Omental fat pad (tissue), 4 donors: ENCODE data around the gene LIM2. TPM values are rescaled to one million over a fixed set of nuclear protein-coding genes. Genes with fewer than 3 reads are reported as not detected.
"Not testable (repeated sequence)": the region's sequence is repeated elsewhere in the genome, so short reads cannot be mapped to it uniquely, and the experiment has no call there.

Experiments
- ATAC-seq: fragments of 150-250 bp; one replicate; pipeline ENCODE4 v1.9.1; 2016; ENCODE audit warnings: mild to moderate bottlenecking, moderate library complexity; ENCODE audit not compliant: low FRiP score
- DNase-seq: peaks from one replicate; pipeline ENCODE4 v3.0.0-alpha.2; 2019; ENCODE audit warnings: low spot score
- total RNA-seq, 4 donors: library from RNA; depleted of rRNA; stranded (reverse); fragments of >200 nt; gene quantifications; one replicate each; pipeline ENCODE4 v1.1.0, GENCODE V29; 2016
- TF ChIP-seq, protein P1 (sequence below), 3 donors: fragments of 450-650 bp; IDR thresholded peaks; one replicate each; pipeline ENCODE4 v1.5.1; 2016 to 2017; ENCODE audit warnings: antibody characterized with exemption in 3 of 3, mild to moderate bottlenecking in 3 of 3, moderate library complexity in 2 of 3

LIM2 gene
- total RNA-seq, 4 donors from 2014 or later: not detected

DNA sequence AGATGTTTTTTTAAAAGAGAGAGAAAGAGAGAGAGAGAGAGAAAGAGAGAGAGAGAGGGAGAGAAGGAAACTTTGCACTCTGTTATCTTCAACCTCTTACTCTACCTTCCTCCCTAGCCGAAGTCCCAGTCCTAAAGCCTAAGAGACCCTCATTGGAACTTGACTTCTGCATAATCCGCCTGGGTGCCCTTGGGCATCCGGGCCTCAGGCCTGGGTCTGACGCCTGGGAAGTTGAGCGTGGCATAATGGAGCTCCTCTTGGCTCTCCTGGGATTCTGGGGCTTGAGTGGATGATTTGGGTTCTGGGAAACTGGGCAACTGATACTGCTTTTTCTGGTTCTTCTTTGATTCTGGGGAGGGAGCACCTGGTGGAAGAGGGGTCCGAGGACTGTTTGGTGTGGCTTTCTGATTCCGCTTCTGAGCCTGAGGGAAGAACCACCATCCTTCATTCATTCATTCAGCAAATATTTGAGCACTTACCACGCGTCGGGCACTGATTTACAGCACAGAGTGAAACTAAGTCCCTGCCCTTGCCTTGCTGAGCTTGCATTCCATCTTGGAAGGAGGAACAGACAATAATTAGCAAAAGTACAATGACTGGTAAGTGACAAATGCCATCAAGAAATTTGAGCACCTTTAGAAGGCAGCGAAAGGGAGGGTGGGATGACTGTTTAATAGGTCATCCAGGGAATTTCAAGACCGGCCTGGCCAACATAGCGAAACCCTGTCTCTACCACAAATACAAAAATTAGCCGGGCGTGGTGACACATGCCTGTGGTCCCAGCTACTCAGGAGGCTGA, 23.4 kb upstream of the LIM2 start:
- DNase-seq (no peak), ATAC-seq (no peak)
- TF ChIP-seq, protein P1, sequence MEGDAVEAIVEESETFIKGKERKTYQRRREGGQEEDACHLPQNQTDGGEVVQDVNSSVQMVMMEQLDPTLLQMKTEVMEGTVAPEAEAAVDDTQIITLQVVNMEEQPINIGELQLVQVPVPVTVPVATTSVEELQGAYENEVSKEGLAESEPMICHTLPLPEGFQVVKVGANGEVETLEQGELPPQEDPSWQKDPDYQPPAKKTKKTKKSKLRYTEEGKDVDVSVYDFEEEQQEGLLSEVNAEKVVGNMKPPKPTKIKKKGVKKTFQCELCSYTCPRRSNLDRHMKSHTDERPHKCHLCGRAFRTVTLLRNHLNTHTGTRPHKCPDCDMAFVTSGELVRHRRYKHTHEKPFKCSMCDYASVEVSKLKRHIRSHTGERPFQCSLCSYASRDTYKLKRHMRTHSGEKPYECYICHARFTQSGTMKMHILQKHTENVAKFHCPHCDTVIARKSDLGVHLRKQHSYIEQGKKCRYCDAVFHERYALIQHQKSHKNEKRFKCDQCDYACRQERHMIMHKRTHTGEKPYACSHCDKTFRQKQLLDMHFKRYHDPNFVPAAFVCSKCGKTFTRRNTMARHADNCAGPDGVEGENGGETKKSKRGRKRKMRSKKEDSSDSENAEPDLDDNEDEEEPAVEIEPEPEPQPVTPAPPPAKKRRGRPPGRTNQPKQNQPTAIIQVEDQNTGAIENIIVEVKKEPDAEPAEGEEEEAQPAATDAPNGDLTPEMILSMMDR (IDR thresholded peaks at IDR 0.05): no peak

GRCh38 chr19:51407511-51408131, 19.8 kb upstream of the LIM2 start:
- ATAC-seq: no peak
- TF ChIP-seq, protein P1 (IDR thresholded peaks at IDR 0.05): no peak
- DNase-seq: no peak

DNA sequence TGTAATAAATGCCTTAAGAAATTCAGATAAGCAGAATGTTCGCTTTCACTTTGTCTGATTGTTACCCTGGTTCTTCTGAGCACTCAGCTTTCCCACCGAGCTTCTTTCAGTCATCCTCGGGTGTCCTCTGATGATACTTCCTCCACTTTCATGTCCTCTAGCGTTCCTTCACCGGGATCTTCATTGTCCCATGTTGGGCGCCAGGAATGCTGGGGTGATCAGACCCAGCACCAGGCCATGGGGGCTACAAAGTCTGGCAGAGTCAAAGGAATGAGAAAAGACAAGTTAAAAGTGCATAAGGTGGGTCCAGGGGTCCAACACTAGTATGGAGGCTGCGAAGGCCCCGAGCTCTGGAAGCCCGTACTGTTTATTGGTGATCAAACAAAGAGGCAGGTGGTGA, 14.3 kb upstream of the LIM2 start:
- TF ChIP-seq, protein P1 (IDR thresholded peaks at IDR 0.05): no peak
- DNase-seq (no peak), ATAC-seq (no peak)

DNA sequence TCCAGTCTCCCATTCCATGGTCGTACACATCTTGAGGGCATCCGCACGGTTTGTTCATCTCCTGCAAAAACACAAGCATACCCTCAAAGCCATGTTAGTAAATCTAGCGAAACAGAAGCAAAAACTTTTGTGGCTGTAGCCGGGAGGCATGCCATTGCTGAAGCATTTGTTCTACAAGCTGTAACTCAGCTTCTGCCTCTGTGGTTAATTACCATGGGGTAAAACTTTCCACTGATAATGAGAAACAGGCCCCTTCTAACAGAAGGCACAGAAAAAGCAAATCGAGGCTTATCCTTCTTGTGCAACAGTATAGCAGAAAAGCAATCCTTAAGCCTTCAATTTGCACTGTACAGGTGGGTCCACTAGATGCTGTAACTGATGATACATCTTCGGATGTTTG, 12.2 kb upstream of the LIM2 start:
- not testable (repeated sequence) for ATAC-seq, DNase-seq

GRCh38 chr19:51399231-51399630, 11.5 kb upstream of the LIM2 start:
- TF ChIP-seq, protein P1 (IDR thresholded peaks at IDR 0.05): no peak
- DNase-seq (no peak), ATAC-seq (no peak)

DNA sequence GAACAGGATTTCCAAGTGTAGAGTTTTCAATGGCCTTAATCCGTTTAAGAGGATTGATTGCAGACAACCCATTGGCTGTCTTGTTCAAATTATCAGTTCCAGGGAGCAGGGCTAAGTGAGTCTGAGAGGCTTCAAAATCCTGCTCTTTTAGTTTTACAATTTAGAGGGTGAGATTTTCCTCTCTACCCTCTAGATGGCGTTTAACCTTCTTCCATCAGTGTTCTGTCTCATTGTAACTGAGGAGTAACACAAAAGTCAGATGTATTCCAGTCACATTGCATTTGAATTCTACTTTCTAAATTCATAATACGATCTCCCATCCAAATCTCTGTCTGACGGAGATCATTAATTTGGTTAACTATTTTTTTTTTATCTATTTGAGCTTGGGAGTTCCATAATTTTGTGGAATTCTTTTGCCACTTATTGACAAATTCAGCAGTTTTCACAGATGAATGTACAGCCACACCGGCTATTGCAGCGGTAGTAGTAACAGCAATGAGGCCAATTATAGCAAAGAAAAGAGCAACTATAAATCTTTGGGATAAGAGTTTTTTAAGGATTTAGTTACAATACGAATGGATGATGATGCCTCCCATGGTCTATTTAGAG, 10.4 kb upstream of the LIM2 start:
- DNase-seq: no peak
- TF ChIP-seq, protein P1 (IDR thresholded peaks at IDR 0.05): no peak
- no peak for ATAC-seq

- ATAC-seq, DNase-seq: not testable (repeated sequence)
Observed at GRCh38 chr19:51397453-51397852, 9.7 kb upstream of the LIM2 start.

DNA sequence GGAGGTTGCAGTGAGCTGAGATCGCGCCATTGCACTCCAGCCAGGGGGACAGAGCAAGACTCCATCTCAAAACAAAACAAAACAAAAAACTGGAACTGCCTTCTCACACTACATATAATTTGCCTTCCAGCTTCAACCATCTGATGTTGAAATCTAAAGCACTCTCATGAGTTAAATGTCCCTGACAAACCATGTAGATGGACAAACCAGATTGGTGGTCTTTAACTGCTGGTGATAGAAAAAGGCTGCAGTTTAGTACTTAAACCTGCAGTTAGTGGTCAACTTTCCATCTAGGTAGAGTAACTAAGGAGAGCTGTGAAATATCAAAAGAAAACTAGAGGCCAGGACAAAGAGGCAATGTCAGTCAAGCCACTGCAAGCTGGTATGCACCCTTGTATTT, 8.4 kb upstream of the LIM2 start:
- TF ChIP-seq, protein P1 (IDR thresholded peaks at IDR 0.05): no peak
- ATAC-seq (no peak), DNase-seq (no peak)
